Mesenchymal stem cell (in vitro differentiated cells and primary cell): Measurements from ENCODE around the gene KLRC2.

Source experiments
- DNase-seq: peaks from one replicate; pipeline ENCODE4 v3.0.0-alpha.2; 2013
- H2AFZ ChIP-seq: one replicate; pipeline ENCODE4 v1.6.1; 2013; ENCODE audit warnings: low read depth, mild to moderate bottlenecking, control low read depth, inconsistent platforms, low read length, moderate library complexity
- H2AK5ac ChIP-seq: 2 replicates; pipeline ENCODE4 v1.6.1; 2013; ENCODE audit warnings: low read length, moderate library complexity, mild to moderate bottlenecking, inconsistent platforms; ENCODE audit not compliant: severe bottlenecking
- H2BK120ac ChIP-seq: one replicate; pipeline ENCODE4 v1.6.1; 2013; ENCODE audit warnings: low read depth, mild to moderate bottlenecking, inconsistent platforms, low read length, moderate library complexity
- H2BK12ac ChIP-seq, 2 experiments: one replicate each; pipeline ENCODE4 v1.6.1; 2013; ENCODE audit warnings: inconsistent platforms in 2 of 2, low read length in 2 of 2, mild to moderate bottlenecking in 2 of 2, moderate library complexity in 2 of 2, control low read depth in 1 of 2
- H2BK15ac ChIP-seq: one replicate; pipeline ENCODE4 v1.6.1; 2013; ENCODE audit warnings: mild to moderate bottlenecking, low read depth, inconsistent platforms; ENCODE audit not compliant: poor library complexity, severe bottlenecking
- H2BK5ac ChIP-seq: 2 replicates; pipeline ENCODE4 v1.6.1; 2013; ENCODE audit warnings: low read depth, mild to moderate bottlenecking, low read length, control low read depth, inconsistent platforms; ENCODE audit not compliant: poor library complexity, severe bottlenecking
- H3K14ac ChIP-seq, 2 experiments: one replicate each; pipeline ENCODE4 v1.6.1; 2013; ENCODE audit warnings: inconsistent platforms in 2 of 2, low read length in 2 of 2, control low read depth in 1 of 2, mild to moderate bottlenecking in 1 of 2, moderate library complexity in 1 of 2
- H3K18ac ChIP-seq, 2 experiments: one replicate each; pipeline ENCODE4 v1.6.1; 2013; ENCODE audit warnings: inconsistent platforms in 2 of 2, low read length in 2 of 2, control low read depth in 1 of 2, low read depth in 1 of 2, mild to moderate bottlenecking in 1 of 2
- H3K23ac ChIP-seq, 2 experiments: one replicate each; pipeline ENCODE4 v1.6.1; 2013; ENCODE audit warnings: inconsistent platforms in 2 of 2, low read length in 2 of 2, mild to moderate bottlenecking in 2 of 2, moderate library complexity in 2 of 2, control low read depth in 1 of 2
- H3K27ac ChIP-seq: 2 replicates; pipeline ENCODE4 v1.5.1; 2013; ENCODE audit warnings: mild to moderate bottlenecking, moderate library complexity, low read length, control low read depth, inconsistent platforms; ENCODE audit not compliant: poor library complexity, severe bottlenecking
- H3K27me3 ChIP-seq, 2 experiments: 2 replicates each; pipeline versions ENCODE4 v1.6.1 to v1.7.0; 2013; ENCODE audit warnings: low read length in 2 of 2, mild to moderate bottlenecking in 2 of 2, moderate library complexity in 2 of 2, control low read depth in 1 of 2, inconsistent platforms in 1 of 2; ENCODE audit not compliant: control insufficient read depth in 1 of 2, insufficient read depth in 1 of 2
- H3K36me3 ChIP-seq, 2 experiments: 2 replicates each; pipeline versions ENCODE4 v1.6.1 to v1.7.0; 2013; ENCODE audit warnings: low read length in 2 of 2, control low read depth in 1 of 2, inconsistent platforms in 1 of 2, low read depth in 1 of 2, mild to moderate bottlenecking in 1 of 2; ENCODE audit not compliant: insufficient read depth in 2 of 2, control insufficient read depth in 1 of 2
- H3K4ac ChIP-seq, 2 experiments: one replicate each; pipeline ENCODE4 v1.6.1; 2013; ENCODE audit warnings: inconsistent platforms in 2 of 2, low read length in 2 of 2, mild to moderate bottlenecking in 2 of 2, moderate library complexity in 2 of 2, control low read depth in 1 of 2, low read depth in 1 of 2
- H3K4me1 ChIP-seq: 2 replicates; pipeline ENCODE4 v1.6.1; 2013; ENCODE audit warnings: low read depth, low read length, control low read depth; ENCODE audit not compliant: control insufficient read depth, insufficient read depth
- H3K4me2 ChIP-seq: 2 replicates; pipeline ENCODE4 v1.6.1; 2013; ENCODE audit warnings: low read length, mild to moderate bottlenecking, inconsistent platforms; ENCODE audit not compliant: poor library complexity, severe bottlenecking
- H3K4me3 ChIP-seq, 2 experiments: 2 replicates each; pipeline versions ENCODE4 v1.5.1 to v1.7.0; 2013; ENCODE audit warnings: low read length in 2 of 2, mild to moderate bottlenecking in 2 of 2, control low read depth in 1 of 2, low read depth in 1 of 2; ENCODE audit not compliant: insufficient read depth in 1 of 2
- H3K79me1 ChIP-seq: replicated peaks from 2 replicates; pipeline ENCODE4 v1.6.1; 2013; ENCODE audit warnings: mild to moderate bottlenecking, control low read depth, low read length, inconsistent platforms; ENCODE audit not compliant: poor library complexity, severe bottlenecking
- H3K9ac ChIP-seq: 2 replicates; pipeline ENCODE4 v1.7.0; 2013; ENCODE audit warnings: mild to moderate bottlenecking, low read length, moderate library complexity
- H3K9me3 ChIP-seq: 2 replicates; pipeline ENCODE4 v1.7.0; 2013; ENCODE audit warnings: mild to moderate bottlenecking, low read length; ENCODE audit not compliant: control insufficient read depth
- H4K8ac ChIP-seq: one replicate; pipeline ENCODE4 v1.6.1; 2013; ENCODE audit warnings: inconsistent platforms, mild to moderate bottlenecking, low read length, moderate library complexity
- H4K91ac ChIP-seq: one replicate; pipeline ENCODE4 v1.6.1; 2013; ENCODE audit warnings: mild to moderate bottlenecking, low read length, inconsistent platforms
- WGBS: methylation state at CpG from one replicate; pipeline ENCODE4 v1.1.7; 2013; ENCODE audit warnings: mixed read lengths; 5-methylcytosine and 5-hydroxymethylcytosine counted together

KLRC2 gene

GRCh38 chr12:10404798-10405197, 31.0 kb downstream of the KLRC2 start:
- Histone ChIP-seq H2BK5ac (no peak overlapping the region), H2BK15ac (no peak overlapping the region), H3K79me1 (no peaks in the 10 kb centered on the region), H2BK120ac (no peak overlapping the region), H3K4ac (no peak overlapping the region), H4K91ac (no peak overlapping the region), H2BK12ac (no peak overlapping the region), H3K4me1 (no peaks in the 10 kb centered on the region), H3K27ac (no peak overlapping the region), H3K4me3 (no peak overlapping the region), H3K4me2 (no peak overlapping the region), H2AK5ac (no peak overlapping the region), H3K27me3 (no peaks in the 10 kb centered on the region), H3K36me3 (no peaks in the 10 kb centered on the region), H3K14ac (no peak overlapping the region), H3K23ac (no peak overlapping the region), H3K9me3 (peaks cover 4% of the 10 kb centered on the region), H4K8ac (no peak overlapping the region), H2AFZ (no peak overlapping the region), H3K18ac (no peak overlapping the region), H3K9ac (no peak overlapping the region)
- no peak for DNase-seq

DNA sequence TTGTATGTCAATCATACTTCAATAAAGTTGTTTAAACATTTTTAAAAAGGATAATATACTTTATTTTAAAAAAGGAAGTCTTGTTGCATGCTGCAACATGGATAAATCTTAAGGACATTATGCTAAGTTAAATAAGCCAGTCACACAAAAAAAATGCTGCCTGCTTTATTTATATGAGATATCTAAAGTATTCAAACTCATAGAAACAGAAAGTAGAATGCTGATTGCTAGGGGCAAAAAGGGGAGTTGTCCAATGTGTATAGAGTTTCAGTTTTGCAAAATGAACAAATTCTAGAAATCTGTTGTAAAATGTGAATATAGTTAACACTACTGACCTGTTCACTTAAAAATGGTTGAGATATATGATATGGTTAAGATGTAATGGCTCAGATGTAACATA, 35.0 kb downstream of the KLRC2 start:
- Histone ChIP-seq H2BK12ac (no peak overlapping the region), H3K27ac (no peak overlapping the region), H3K9ac (no peak overlapping the region), H3K4me1 (peaks cover 4% of the 10 kb centered on the region), H2BK5ac (no peak overlapping the region), H2AK5ac (no peak overlapping the region), H3K23ac (no peak overlapping the region), H3K4me2 (no peak overlapping the region), H3K4me3 (no peak overlapping the region), H3K4ac (no peak overlapping the region), H3K18ac (no peak overlapping the region), H3K27me3 (no peaks in the 10 kb centered on the region), H2AFZ (no peak overlapping the region), H2BK120ac (no peak overlapping the region), H3K14ac (no peak overlapping the region), H3K79me1 (no peaks in the 10 kb centered on the region), H3K36me3 (no peaks in the 10 kb centered on the region), H3K9me3 (peaks cover 4% of the 10 kb centered on the region), H4K8ac (no peak overlapping the region), H4K91ac (no peak overlapping the region), H2BK15ac (no peak overlapping the region)
- DNase-seq: no peak

- no peaks in the 10 kb centered on the region for H3K79me1 ChIP-seq
- no peak overlapping the region for H3K9ac ChIP-seq
- H3K9me3 ChIP-seq: no peaks in the 10 kb centered on the region
- no peak overlapping the region for H2BK15ac ChIP-seq
- H3K4me3 ChIP-seq: no peak overlapping the region
- no peak for DNase-seq
- no peak overlapping the region for H4K8ac ChIP-seq
- no peak overlapping the region for H2AFZ ChIP-seq
- no peak overlapping the region for H2BK12ac ChIP-seq
- H4K91ac ChIP-seq: no peak overlapping the region
- no peaks in the 10 kb centered on the region for H3K36me3 ChIP-seq
- H3K27ac ChIP-seq: no peak overlapping the region
- no peak overlapping the region for H2BK5ac ChIP-seq
- H3K4me2 ChIP-seq: no peak overlapping the region
- peaks cover 4% of the 10 kb centered on the region for H3K4me1 ChIP-seq
- no peak overlapping the region for H3K14ac ChIP-seq
- H3K4ac ChIP-seq: no peak overlapping the region
- no peaks in the 10 kb centered on the region for H3K27me3 ChIP-seq
- H3K23ac ChIP-seq: no peak overlapping the region
- WGBS: no CpG with 5 or more reads among the region's 2 CpGs
- no peak overlapping the region for H2BK120ac ChIP-seq
- H3K18ac ChIP-seq: no peak overlapping the region
- H2AK5ac ChIP-seq: no peak overlapping the region
Measured at GRCh38 chr12:10398168-10398567, 37.6 kb downstream of the KLRC2 start.

DNA sequence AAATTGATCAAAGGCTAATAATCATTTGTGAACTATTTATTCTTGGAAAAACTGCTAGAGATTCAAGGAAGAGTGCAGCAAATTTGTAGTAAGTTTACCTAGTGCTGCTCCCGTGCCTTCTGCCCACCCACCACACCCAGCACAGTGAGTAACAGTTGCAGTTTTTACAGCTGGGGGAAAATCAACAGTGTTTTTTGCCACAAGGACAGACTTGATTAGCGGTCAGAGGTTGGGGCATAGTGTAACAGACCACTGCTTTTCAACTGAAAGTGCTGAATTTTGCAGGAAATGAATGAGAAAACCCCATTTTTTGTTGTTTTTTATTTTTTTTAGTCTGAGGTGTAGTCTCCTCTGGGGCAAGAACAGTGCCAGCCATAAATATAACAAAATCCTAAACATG, 38.5 kb downstream of the KLRC2 start:
- Histone ChIP-seq H3K79me1 (no peaks in the 10 kb centered on the region), H3K23ac (no peak overlapping the region)

More for the DNA sequence above, 38.5 kb downstream of the KLRC2 start:
- H3K36me3 ChIP-seq: no peaks in the 10 kb centered on the region
- no peak overlapping the region for H2BK5ac ChIP-seq
- no peak overlapping the region for H3K14ac ChIP-seq
- H2AFZ ChIP-seq: no peak overlapping the region
- no peak overlapping the region for H3K4me3 ChIP-seq
- no peaks in the 10 kb centered on the region for H3K9me3 ChIP-seq
- peaks cover 4% of the 10 kb centered on the region for H3K4me1 ChIP-seq
- peak overlapping the region in 1 of 2 experiments; percentile 95 for H2BK12ac ChIP-seq
- no peak overlapping the region for H3K4ac ChIP-seq
- peak overlapping the region; percentile 40 for H3K27ac ChIP-seq
- no peak overlapping the region for H2AK5ac ChIP-seq
- no peak overlapping the region for H4K8ac ChIP-seq
- WGBS: 85% methylated on average over 2 of the region's 2 CpGs
- H3K18ac ChIP-seq: peak overlapping the region in 1 of 2 experiments; percentile 70
- no peak overlapping the region for H3K4me2 ChIP-seq
- H2BK15ac ChIP-seq: peak overlapping the region; percentile 69
- DNase-seq: no peak
- no peak overlapping the region for H3K9ac ChIP-seq
- H4K91ac ChIP-seq: no peak overlapping the region
- H2BK120ac ChIP-seq: peak overlapping the region; percentile 49
- H3K27me3 ChIP-seq: no peaks in the 10 kb centered on the region
